Glomerular visceral epithelial cell (primary cell): ENCODE measurements around the gene WDFY4.

Experiments
- DNase-seq: peaks from one replicate; pipeline ENCODE4 v3.0.0-alpha.2; 2016; ENCODE audit errors: extremely low spot score

The WDFY4 gene

GRCh38 chr10:48711830-48712229 is 27.2 kb downstream of the WDFY4 start:
- DNase-seq, result no peak

DNA sequence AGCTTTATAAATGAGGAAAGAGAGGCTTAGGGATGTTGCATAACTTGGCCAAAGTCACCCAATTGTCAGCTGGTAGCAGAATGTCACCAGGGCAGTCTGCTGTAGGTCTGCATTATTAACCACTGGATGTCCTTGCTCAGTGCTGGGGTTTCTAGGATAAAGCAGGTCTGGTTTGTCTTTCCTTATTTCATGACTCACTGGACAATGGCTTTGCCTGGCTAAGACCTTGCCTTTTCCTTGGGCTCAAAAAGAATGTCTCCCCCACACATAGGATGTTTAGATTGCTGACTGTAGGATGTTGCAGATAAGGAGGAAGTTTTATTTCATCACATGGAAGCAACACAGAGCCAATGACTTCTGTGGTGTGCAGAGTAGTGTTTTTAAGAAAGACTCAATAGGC is 29.4 kb downstream of the WDFY4 start:
- DNase-seq, result no peak

DNA sequence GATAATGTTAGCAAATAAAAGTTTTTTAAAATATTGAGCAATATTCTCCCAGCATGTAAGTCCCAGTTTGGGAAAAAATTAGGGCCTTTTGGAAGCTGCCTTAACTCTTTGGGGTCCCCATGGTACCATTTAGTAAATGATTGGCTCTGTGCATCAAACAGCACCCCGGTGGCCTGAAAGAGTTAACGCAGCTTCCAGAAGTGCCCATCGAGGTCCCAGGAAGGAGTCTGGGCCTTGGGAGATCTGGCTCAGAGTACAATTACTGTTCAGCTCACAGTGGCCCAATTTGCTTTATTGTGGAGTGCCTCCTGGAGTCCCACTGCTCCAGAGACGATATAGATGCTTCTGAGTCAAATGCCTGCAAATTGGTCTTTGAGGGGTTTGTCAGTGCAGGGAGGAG is 31.7 kb downstream of the WDFY4 start:
- DNase-seq, result no peak

DNA sequence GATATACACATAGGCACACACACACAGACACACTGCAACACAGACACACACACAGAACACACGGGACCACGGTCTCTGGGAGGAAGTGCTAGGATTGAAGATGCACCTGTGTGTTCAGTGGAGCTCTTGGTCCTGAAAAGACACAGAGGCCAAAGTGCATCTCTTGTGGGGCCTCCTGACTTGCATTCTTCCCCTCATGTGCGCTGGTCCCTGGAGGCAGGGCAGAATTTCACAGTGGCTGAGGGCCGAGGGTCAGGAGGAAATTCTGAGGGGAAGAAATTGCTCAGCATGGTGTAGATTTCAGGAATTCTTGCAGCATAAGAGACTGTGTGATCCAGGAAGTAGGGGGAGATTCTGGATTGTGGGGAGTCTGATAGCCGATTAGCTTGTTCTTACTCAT is 35.9 kb downstream of the WDFY4 start:
- DNase-seq, result no peak

- DNase-seq, result no peak
Measured at GRCh38 chr10:48722153-48723145, 37.8 kb downstream of the WDFY4 start.

GRCh38 chr10:48724127-48724526 is 39.5 kb downstream of the WDFY4 start:
- DNase-seq, result no peak

- DNase-seq, result no peak
Measured at GRCh38 chr10:48725708-48726107, 41.0 kb downstream of the WDFY4 start.

DNA sequence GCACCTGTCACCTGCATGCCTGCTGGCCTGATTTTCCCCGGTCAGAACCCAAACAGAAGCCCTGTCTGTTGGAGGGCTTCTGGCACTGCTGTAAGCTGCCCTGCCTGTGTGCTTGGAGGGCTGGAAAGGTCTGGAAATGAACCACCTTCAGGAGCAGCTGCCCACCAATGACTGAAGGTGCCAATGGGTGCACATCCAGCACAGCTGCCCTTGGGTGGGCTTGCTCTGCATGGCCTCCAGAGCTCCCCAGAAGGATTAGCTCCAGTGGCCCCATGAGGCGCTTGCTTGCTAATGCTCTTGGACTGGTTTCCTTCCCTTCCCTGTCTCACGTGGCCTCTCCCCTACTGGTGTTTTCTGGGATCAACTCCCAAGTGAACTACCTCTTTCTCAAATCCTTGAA is 43.2 kb downstream of the WDFY4 start:
- DNase-seq, result no peak

- no peak for DNase-seq
Measured at GRCh38 chr10:48729222-48729621, 44.5 kb downstream of the WDFY4 start.

DNA sequence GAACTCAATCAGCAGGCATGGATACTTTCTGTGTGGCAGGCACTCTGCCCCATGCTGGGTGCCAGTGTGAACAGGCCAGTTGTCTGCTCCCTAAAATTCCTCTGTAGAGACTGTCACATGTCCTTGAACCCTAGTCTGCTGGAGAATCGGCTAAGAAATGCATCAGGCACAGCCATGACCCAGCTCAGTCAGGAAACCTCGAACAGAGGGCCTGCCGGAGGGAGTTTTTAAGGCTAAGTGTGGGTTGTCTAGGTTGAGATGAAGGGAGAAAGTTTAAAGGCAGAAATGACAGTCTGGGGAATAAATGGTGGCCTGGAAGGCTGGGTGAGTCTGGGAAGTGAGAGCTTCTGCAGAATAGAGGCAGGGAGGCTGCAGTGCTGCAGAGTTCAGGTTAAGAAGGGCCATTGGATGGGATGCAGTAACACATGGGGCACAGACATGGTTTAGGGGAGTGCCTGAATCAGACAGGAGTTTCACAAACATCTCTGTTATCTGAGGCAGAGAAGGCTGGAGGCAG is 45.3 kb downstream of the WDFY4 start:
- DNase-seq, result no peak

GRCh38 chr10:48731141-48731540 is 46.5 kb downstream of the WDFY4 start:
- DNase-seq, result no peak

DNA sequence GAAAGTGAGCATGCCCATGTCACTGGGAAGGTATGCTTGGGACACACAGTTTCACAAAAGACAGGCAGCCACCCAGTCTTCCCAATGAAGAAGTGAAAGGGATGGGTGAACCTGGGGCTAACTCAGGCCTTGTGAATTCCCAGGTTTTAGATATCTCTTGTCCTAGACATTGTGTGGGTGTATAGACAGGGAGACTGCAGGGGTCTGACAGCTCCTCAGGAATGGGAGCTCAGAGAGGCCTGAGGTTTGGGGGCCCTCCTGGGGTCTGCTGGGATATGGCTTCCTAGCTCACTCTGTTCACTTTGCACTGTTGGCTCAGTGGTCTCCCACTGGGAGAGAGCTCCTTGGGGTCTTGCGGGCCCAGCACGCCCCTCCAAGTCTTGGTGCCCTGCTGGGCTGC is 47.0 kb downstream of the WDFY4 start:
- no peak for DNase-seq

DNA sequence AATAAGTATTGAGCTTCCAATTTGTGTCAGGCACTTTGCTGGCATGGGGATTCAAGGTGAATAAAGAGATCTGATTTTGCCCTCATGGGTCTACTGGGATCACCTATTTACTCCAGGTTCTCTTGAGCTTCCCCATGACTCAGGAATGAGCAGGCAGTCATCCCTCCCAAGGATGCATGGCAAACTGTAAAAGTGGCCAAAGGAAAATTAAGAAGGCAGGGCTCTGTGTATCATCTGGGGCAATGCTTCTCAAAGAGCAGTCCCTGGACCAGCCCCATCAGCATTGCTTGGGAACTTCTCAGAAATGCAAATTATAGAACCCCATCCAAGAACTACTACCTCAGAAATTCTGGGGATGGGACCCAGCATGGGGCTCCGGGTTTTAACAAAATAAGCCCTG is 48.7 kb downstream of the WDFY4 start:
- DNase-seq, result no peak

- DNase-seq, result no peak
Measured at GRCh38 chr10:48735836-48736390, 51.2 kb downstream of the WDFY4 start.

DNA sequence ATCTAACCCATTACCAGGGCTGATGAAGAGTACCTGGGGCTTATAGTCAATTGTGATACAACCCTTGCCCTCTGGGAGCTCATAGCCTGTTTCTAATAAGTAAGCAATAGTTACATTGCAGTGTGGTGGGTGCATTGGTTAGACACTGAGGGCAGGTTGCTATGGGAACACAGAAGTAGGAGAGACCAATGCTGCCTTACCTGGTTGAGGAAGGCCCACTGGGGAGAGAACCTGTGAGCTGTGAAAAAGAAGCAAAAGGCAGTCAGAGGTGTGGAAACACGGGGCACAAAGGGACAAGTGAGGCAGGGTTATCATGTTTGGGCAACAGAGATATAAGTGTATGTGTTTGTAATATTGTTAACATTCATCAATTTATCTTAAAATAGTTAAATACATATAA is 51.9 kb downstream of the WDFY4 start:
- no peak for DNase-seq

DNA sequence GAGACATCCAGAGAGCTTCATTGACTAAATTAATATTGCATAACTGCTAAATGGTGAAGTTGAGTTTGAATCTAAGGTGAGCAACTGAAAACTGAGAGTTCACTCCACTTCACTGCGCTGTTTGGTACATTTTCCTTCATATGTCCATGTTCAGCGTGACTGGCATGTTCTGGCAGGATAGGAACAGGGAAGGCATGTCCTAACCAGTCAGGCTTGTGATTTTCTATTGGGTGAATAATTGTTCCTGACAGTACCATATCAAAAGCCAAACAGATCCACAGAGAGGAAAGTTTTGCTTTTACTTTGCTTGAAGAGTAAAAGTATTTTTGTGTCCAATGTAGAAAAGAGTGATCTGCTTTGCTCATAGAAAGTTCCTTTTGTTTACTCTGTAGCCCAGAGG is 53.2 kb downstream of the WDFY4 start:
- DNase-seq, result no peak

GRCh38 chr10:48739170-48739569 is 54.5 kb downstream of the WDFY4 start:
- DNase-seq, result no peak

GRCh38 chr10:48740015-48740707 is 55.5 kb downstream of the WDFY4 start:
- no peak for DNase-seq

GRCh38 chr10:48740988-48741387 is 56.3 kb downstream of the WDFY4 start:
- DNase-seq, result no peak

GRCh38 chr10:48742891-48743860 is 58.5 kb downstream of the WDFY4 start:
- DNase-seq, result no peak

- no peak for DNase-seq
Measured at GRCh38 chr10:48744587-48744986, 59.9 kb downstream of the WDFY4 start.
